ENCODE data around the gene ZNF827.

Gene ZNF827

DNA sequence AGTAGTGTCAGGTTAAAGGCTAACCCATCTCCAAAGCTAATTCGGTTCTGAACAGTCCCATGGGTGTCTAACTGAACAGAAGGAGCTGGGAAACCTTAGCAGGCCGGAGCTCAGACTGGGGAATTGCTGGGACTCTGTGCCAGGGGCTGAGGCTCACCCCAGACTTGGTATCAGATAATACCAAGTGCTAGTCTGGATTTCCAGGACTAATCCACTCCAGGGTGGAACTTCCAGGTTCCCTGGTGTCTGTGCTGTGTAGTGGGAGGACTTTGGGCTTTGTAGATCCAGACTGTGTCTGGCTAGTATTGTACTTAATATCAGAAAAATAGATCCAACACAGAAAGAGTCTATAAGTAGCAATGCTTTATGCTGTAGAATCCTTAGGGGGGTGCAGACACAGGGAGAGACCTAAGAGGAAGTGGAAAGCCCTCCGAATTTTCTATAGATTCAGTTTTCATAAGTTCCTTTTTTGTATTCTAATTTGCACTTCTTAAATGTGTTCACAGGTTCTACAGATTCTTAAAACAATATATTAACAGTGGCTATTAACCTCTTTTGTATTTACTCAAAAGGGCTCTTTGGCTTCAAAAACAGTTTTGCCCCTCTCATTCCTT lies 4.1 kb downstream of the ZNF827 start:
- Histone ChIP-seq H3K27me3 (ENCODE audit: low read length) (no peaks in the 10 kb centered on the region), H3K9ac (ENCODE audit: low read length) (peak overlapping the region; percentile 99), H3F3A (ENCODE audit: insufficient read depth) (peaks cover 20% of the 10 kb centered on the region), H3K36me3 (ENCODE audit: low read length) (no peaks in the 10 kb centered on the region), H3K9me2 (replicated peaks; ENCODE audit: insufficient read depth, low read length) (no peaks in the 10 kb centered on the region), H3K9me3 (ENCODE audit: insufficient read depth, low read length) (no peaks in the 10 kb centered on the region), H3K79me2 (ENCODE audit: insufficient read depth, low read length) (peaks cover 85% of the 10 kb centered on the region), H3K27ac (ENCODE audit: low read depth, low read length) (peak overlapping the region; percentile 87), H2AFZ (ENCODE audit: low read depth, low read length, severe bottlenecking) (no peak overlapping the region), H3K4me3 (ENCODE audit: insufficient read depth, low read length, poor library complexity, severe bottlenecking) (peak overlapping the region; percentile 99), H4K20me1 (ENCODE audit: low read depth, low read length) (no peaks in the 10 kb centered on the region; the same call in 1 of the 2 replicates), H3K4me2 (ENCODE audit: low read depth, low read length, poor library complexity, severe bottlenecking) (peak overlapping the region; percentile 82)
- TF ChIP-seq EZH2phosphoT487 (conservative IDR thresholded peaks at IDR 0.05; ENCODE audit: low read length), result no peak
- TF ChIP-seq, protein P1, sequence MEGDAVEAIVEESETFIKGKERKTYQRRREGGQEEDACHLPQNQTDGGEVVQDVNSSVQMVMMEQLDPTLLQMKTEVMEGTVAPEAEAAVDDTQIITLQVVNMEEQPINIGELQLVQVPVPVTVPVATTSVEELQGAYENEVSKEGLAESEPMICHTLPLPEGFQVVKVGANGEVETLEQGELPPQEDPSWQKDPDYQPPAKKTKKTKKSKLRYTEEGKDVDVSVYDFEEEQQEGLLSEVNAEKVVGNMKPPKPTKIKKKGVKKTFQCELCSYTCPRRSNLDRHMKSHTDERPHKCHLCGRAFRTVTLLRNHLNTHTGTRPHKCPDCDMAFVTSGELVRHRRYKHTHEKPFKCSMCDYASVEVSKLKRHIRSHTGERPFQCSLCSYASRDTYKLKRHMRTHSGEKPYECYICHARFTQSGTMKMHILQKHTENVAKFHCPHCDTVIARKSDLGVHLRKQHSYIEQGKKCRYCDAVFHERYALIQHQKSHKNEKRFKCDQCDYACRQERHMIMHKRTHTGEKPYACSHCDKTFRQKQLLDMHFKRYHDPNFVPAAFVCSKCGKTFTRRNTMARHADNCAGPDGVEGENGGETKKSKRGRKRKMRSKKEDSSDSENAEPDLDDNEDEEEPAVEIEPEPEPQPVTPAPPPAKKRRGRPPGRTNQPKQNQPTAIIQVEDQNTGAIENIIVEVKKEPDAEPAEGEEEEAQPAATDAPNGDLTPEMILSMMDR (IDR thresholded peaks at IDR 0.05; ENCODE audit: insufficient read depth, low read length, poor library complexity, severe bottlenecking), result no peak

DNA sequence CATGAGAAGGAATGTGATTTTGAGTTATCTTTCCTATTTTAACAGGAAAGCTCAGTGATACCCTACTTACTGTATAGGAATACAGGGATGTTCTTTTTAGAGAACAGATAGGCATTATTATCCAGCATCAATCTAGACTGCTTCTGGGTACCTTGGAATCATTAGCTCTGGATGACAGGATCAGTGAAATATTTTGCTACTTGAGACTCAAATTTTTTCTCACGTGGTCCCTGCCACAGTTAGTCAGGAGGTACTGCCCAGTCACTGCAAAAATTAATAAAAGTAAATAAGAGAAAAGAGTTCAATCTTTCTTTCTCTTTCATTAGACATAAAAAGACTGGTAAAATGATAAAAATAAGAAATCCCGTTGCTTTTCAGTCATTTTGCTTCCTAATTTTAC lies 5.5 kb downstream of the ZNF827 start:
- H3K9me2 ChIP-seq (replicated peaks; ENCODE audit: insufficient read depth, low read length), result no peaks in the 10 kb centered on the region
- H3K4me2 ChIP-seq (ENCODE audit: low read depth, low read length, poor library complexity, severe bottlenecking), result peak overlapping the region; percentile 3
- no peak overlapping the region for H2AFZ ChIP-seq (ENCODE audit: low read depth, low read length, severe bottlenecking)
- no peaks in the 10 kb centered on the region; the same call in 1 of the 2 replicates for H4K20me1 ChIP-seq (ENCODE audit: low read depth, low read length)
- no peak overlapping the region for H3K9ac ChIP-seq (ENCODE audit: low read length)
- H3K36me3 ChIP-seq (ENCODE audit: low read length), result no peaks in the 10 kb centered on the region
- H3K27ac ChIP-seq (ENCODE audit: low read depth, low read length), result peak overlapping the region; percentile 6; the same call in 1 of the 2 replicates
- H3F3A ChIP-seq (ENCODE audit: insufficient read depth), result peaks cover 9% of the 10 kb centered on the region
- no peaks in the 10 kb centered on the region for H3K27me3 ChIP-seq (ENCODE audit: low read length)
- no peaks in the 10 kb centered on the region for H3K9me3 ChIP-seq (ENCODE audit: insufficient read depth, low read length)
- H3K79me2 ChIP-seq (ENCODE audit: insufficient read depth, low read length), result peaks cover 97% of the 10 kb centered on the region
- TF ChIP-seq, protein P1 (IDR thresholded peaks at IDR 0.05; ENCODE audit: insufficient read depth, low read length, poor library complexity, severe bottlenecking), result no peak
- no peak for TF ChIP-seq EZH2phosphoT487 (conservative IDR thresholded peaks at IDR 0.05; ENCODE audit: low read length)
- H3K4me3 ChIP-seq (ENCODE audit: insufficient read depth, low read length, poor library complexity, severe bottlenecking), result no peak overlapping the region

DNA sequence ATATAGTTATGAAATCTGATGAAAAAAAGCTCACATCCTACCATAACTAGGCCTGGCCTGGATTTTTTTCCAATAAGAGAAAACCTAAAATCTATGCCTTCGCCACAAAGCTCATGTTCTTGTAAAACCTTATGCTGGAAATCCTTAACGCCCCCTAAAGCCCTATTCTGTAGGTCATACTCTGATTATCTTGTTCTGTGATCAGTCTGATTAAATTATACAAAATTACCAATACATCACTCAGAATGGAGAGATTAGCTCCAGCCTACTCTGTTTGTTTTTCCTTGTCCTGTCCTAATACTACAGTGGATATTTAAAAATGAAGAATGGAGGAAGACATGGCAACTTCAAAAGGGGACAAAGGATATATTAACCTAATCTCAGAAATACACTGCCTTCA lies 7.2 kb downstream of the ZNF827 start:
- Histone ChIP-seq H3K27ac (ENCODE audit: low read depth, low read length) (no peak overlapping the region), H3K79me2 (ENCODE audit: insufficient read depth, low read length) (peaks cover 100% of the 10 kb centered on the region), H3K9ac (ENCODE audit: low read length) (0 out of 2 replicates have a peak overlapping the region, but pooled peaks have one; percentile 7), H3K9me2 (replicated peaks; ENCODE audit: insufficient read depth, low read length) (no peaks in the 10 kb centered on the region), H3K9me3 (ENCODE audit: insufficient read depth, low read length) (no peaks in the 10 kb centered on the region), H3K27me3 (ENCODE audit: low read length) (no peaks in the 10 kb centered on the region), H3F3A (ENCODE audit: insufficient read depth) (peaks cover 9% of the 10 kb centered on the region), H2AFZ (ENCODE audit: low read depth, low read length, severe bottlenecking) (no peak overlapping the region), H3K4me2 (ENCODE audit: low read depth, low read length, poor library complexity, severe bottlenecking) (peak overlapping the region; percentile 18), H4K20me1 (ENCODE audit: low read depth, low read length) (peaks cover under 1% of the 10 kb centered on the region; the same call in 1 of the 2 replicates), H3K4me3 (ENCODE audit: insufficient read depth, low read length, poor library complexity, severe bottlenecking) (no peak overlapping the region), H3K36me3 (ENCODE audit: low read length) (no peaks in the 10 kb centered on the region)
- no peak for TF ChIP-seq EZH2phosphoT487 (conservative IDR thresholded peaks at IDR 0.05; ENCODE audit: low read length)
- TF ChIP-seq, protein P1 (IDR thresholded peaks at IDR 0.05; ENCODE audit: insufficient read depth, low read length, poor library complexity, severe bottlenecking), result no peak
